GM21390 (cell line): ENCODE data around the gene SLC35B2.

Source experiments
- ATAC-seq: cut with Tn5 transposase; IDR thresholded peaks from one replicate; pipeline ENCODE4 v1.9.1; 2021; ENCODE audit not compliant: unreplicated experiment

Gene SLC35B2

DNA sequence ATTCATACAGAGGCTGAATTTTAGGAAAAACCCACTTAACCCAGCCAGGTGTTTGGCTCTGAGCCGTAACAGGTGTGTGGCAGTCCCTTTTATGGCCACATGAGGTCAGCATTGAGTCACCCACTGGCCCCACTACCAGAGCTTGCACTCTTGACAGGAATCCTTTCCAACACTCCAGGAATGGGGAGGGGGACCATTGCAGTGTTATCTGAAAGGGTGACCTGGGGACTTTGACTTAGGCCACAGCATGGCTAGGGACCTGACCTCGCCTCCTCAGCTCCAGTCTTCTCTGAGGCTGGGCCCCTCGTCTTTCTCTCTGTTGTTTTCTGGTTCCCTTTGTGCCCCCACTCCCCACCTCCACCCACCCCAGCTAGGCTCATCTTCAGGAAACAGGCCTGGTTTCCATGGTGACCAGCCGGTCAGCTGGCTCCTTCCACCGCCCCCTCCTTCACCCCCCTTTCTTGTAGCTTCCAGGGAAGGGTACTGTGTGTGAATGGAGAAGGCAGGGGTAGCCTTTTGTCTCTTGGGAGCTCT is 10.8 kb upstream of the SLC35B2 start:
- no peak for ATAC-seq

- ATAC-seq, result no peak
These were observed 9.9 kb upstream of the SLC35B2 start for GRCh38 chr6:44267252-44267651.

- ATAC-seq, result peak; percentile 27
These were observed 9.0 kb upstream of the SLC35B2 start for GRCh38 chr6:44266347-44266746.

DNA sequence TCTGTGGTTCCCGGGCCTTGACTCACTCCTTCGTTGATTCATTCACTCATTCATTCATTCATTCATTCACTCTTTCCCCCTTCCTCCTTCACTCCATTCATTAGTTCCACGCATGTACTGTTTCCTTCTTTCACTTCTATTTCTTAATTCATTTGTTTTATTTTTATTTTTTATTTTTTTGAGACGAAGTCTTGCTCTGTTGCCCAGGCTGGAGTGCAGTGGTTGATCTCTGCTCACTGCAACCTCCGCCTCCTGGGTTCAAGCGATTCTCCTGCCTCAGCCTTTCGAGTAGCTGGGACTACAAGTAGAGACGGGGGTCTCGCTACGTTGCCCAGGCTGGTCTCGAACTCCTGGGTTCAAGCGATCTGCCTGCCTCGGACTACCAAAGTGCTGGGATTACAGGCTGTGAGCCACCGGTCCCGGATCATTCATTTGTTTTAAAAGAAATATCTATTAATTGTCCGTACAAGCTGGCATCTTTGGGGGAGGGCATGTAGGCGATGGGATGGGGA is 8.4 kb upstream of the SLC35B2 start:
- no peak for ATAC-seq

DNA sequence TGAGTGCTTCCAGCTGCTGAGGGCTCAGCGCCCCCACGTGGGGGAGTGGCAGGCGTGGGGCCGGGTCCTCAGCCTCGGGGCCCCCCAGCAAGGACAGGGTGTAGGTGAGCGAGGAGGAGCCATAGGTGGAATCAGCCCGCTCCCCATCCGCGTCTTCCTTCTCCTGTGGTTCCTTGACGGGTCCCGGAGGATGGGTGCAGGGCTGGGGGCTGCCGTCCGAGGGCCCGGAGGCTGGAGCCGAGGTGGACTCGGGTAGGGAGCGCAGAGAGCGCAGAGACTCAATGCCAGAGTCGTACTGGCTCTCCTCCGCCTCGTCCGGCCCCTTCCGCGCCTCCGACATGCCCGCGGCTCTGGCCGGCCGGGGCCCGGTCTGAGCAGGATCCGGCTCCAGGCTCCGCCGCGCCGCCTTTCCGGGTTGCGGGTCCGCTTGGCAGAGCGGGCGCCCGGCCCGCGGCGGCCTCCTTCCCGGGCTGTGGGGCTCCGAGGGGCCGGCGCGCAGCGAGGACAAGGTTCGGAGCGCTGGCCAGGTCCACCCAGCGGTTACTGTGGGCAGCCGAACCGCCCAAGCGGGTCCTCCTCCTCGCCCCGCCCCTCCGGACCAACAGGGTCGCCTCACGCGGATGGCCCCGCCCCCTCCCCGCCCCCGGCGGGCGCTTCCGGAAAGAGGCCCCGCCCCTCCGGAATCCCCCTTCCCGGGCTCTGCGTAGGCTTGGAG is 7.8 kb upstream of the SLC35B2 start, which contains the start of gene NFKBIE:
NFKBIE (minus strand) TSS at position 545 of the 715 bp plus-strand sequence; CDS start at position 340, 205 bp downstream.
- ATAC-seq, result peak; percentile 34

DNA sequence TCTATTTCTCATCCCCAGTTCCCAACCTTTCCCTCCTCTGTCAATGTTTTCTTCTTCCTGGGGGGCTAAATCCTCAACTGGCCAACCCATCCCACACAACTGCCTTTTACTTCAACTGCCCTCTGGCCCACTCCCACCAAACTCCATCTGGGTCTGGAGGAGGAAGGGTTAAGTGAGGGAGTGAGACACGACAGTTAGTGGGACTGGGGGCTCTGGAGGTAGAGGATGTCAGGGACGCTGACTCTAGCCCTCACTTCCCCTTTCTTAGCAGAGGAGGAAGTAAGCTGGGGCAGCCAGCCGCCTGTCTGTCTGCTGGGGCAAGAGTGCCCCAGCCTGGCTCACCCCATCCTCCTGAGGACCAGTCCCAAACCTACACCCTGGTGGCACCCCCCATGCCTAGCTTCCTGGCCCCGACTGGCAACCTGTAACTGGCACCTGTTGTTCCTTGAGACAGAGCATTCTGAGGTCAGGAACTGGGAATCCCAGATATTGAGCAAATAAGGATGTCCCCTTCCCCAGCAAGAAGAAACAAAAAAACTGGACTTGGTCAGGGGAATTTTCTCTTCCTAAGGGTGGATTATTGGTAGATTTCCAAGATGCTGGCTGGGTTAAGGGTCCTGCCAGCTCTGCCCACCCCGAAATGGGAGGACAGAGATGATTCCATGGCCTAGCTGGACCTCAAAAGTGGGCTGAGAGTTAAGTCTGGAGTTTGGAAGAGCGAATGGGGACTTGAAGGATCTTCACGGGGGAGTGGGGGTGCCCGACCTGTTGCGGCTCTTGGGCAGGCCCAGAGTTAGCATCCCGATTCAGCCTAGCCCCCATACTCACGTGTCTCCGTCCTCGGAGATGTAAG is 7.1 kb upstream of the SLC35B2 start:
- ATAC-seq, result peak; percentile 36

- no peak for ATAC-seq
These were observed 6.2 kb upstream of the SLC35B2 start for GRCh38 chr6:44263354-44264100.

DNA sequence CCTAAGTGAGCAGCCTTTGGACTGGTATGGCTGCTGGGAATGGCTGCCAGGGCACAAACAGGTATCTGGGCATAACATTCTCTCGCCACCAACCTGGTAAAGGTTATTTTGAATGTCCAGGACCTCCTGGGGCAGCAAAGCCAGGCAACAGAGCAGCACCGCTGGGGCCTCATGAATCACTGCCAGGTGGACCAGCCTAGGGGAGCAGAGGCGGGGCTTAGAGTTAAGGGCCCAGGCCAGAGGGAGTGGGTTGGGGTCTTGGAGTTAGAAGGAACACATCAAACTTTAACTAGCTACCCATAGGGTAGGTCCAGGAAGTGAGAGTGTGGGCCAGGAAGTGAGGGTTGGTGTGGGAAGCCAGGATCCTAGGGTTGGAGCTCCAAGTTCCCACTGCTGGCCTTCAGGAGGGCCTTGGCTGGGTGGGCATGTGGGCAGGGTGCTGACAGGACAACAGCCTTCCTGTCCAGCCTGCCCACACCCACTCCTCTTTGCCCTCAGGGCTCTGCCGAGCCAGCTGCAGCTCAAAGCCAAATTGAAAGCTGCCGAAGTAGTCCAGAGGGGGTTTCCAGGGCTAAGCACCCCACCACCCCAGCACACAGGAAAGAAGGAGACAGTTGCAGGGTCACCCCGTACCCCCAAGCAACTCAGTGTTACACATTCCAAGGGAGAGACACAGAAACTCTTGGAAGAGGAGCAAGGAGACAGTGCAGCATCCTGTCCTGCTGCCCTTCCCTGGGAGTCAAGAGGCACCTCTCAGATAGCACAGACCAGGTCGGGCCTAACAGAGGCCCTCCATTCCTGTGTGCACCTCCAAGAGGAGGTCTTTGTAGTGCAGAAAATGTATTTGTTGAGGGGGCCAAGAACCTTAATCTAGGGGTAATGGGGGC is 5.4 kb upstream of the SLC35B2 start:
- ATAC-seq, result no peak

- no peak for ATAC-seq
These were observed 4.3 kb upstream of the SLC35B2 start for GRCh38 chr6:44261581-44261980.

GRCh38 chr6:44260451-44261297 is 3.3 kb upstream of the SLC35B2 start:
- ATAC-seq, result no peak

- ATAC-seq, result no peak
These were observed 2.7 kb upstream of the SLC35B2 start for GRCh38 chr6:44260011-44260410.

GRCh38 chr6:44258921-44259320 is 1.6 kb upstream of the SLC35B2 start:
- no peak for ATAC-seq

DNA sequence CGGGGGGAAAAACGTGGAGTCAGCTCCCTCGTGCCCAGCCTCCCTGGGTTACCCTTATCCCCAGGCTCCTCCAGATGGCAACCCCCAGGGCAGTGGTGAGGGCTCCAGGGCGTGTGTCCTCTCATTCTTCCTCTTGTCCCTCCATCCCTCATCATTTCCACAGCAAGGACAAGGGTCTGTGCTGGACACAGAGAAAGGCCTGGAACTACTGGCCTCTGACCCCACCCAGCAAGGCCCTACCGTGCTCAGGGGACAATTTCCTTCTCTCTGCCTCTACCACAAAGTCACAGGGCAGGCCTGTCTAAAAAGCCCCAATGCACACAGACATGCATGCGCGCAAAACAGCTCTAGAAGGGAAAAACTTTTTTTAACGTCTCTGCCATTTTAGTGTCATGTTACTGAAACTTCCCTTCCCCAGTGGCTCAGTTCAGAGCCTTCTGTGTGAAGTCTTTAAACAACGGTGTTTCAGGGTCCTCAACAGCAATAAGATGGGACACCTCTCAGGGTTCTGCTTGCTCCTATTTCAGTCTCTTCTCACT is 1.1 kb upstream of the SLC35B2 start:
- ATAC-seq, result no peak

GRCh38 chr6:44257753-44258324 is 511 bp upstream of the SLC35B2 start:
- ATAC-seq, result peak; percentile 4

GRCh38 chr6:44256775-44257024 is 628 bp downstream of the SLC35B2 start:
- ATAC-seq, result no peak

DNA sequence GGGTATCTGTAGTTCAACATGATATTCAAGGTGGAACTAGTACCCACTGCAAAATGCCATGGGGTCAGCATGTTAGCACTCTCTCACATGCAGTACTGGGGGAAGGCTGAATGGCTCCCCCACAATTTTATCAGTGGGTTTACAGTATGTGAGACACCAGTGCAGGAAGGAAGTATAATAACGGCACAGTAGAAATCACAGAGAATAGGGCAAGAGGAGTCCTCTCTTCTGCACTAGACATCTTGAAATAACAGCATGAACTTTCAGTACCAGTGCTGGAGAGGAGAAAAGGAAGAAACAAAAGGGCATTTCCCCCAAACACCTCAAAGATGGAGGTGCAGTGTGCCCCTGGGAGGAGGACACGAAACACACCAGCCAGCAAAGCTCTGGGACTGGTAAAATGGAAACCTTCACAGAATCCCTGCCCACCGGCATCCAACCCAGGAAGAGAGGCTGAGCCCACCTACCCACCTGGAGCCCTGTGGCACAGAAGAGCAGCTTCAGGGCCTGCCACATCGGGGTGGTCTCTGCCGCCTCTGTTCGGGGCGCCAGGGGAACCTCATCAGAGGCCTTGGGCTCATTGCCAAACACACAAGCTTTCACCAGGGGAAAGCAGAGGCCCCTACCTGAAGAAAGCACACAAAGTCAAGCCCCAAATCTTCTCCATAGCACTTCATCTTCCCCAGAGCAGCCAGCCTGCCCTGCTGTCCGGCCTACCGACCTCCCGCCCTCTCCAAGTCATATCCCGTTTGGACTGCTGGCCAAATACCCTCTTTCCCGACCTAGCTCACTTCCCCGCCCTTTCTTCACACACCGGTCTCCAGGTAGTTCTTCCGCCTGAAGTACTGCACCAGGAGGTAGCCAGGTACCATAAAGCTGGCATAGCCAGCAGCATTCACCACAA is 1.2 kb downstream of the SLC35B2 start:
- ATAC-seq, result no peak

- ATAC-seq, result no peak
These were observed 2.1 kb downstream of the SLC35B2 start for GRCh38 chr6:44255105-44255808.
